SU-DHL-6 (cell line): ENCODE results near the gene PDCD6IP.

Experiments
- H2AFZ ChIP-seq: fragments of 200-600 bp; sonication (generic); 2 replicates; pipeline ENCODE4 v1.6.1; 2014; ENCODE audit warnings: low read depth, mild to moderate bottlenecking, moderate library complexity, mixed read lengths, antibody characterized with exemption, low read length; ENCODE audit not compliant: severe bottlenecking
- H3F3A ChIP-seq: fragments of 200-600 bp; shearing (Covaris generic); 2 replicates; pipeline ENCODE4 v1.6.0; 2016; ENCODE audit warnings: antibody characterized with exemption, mild to moderate bottlenecking; ENCODE audit not compliant: insufficient read depth
- H3K27ac ChIP-seq: fragments of 200-600 bp; sonication (generic); 2 replicates; pipeline ENCODE4 v1.5.1; 2016; ENCODE audit warnings: low read depth, mild to moderate bottlenecking, low read length, moderate library complexity, mixed read lengths
- H3K27me3 ChIP-seq: fragments of 200-600 bp; sonication (generic), shearing (Covaris generic); 2 replicates; pipeline ENCODE4 v1.6.0; 2014; ENCODE audit warnings: mild to moderate bottlenecking, low read length
- H3K36me3 ChIP-seq: fragments of 200-600 bp; sonication (generic); 2 replicates; pipeline ENCODE4 v1.6.1; 2014; ENCODE audit warnings: mild to moderate bottlenecking, low read length, mixed read lengths
- H3K4me2 ChIP-seq: fragments of 300-600, 200-600 bp; shearing (Covaris generic), sonication (generic); 2 replicates; pipeline ENCODE4 v1.6.0; 2014; ENCODE audit warnings: low read length, low read depth, mild to moderate bottlenecking; ENCODE audit not compliant: poor library complexity, severe bottlenecking
- H3K4me3 ChIP-seq: fragments of 200-600 bp; sonication (generic); 2 replicates; pipeline ENCODE4 v1.5.1; 2014; ENCODE audit warnings: antibody characterized with exemption, low read length, mild to moderate bottlenecking, mixed read lengths; ENCODE audit not compliant: insufficient read depth, poor library complexity, severe bottlenecking
- H3K79me2 ChIP-seq: fragments of 200-600 bp; sonication (generic); 2 replicates; pipeline ENCODE4 v1.6.1; 2014; ENCODE audit warnings: mild to moderate bottlenecking, low read length, moderate library complexity; ENCODE audit not compliant: insufficient read depth
- H3K9ac ChIP-seq: fragments of 200-600 bp; sonication (generic); 2 replicates; pipeline ENCODE4 v1.7.0; 2014; ENCODE audit warnings: mild to moderate bottlenecking, low read length
- H3K9me2 ChIP-seq: fragments of 200-600 bp; sonication (generic); replicated peaks from 2 replicates; pipeline ENCODE4 v1.6.1; 2014; ENCODE audit warnings: low read length; ENCODE audit not compliant: insufficient read depth
- H3K9me3 ChIP-seq: fragments of 200-600 bp; sonication (generic); 2 replicates; pipeline ENCODE4 v1.6.1; 2014; ENCODE audit warnings: low read length, mixed read lengths; ENCODE audit not compliant: insufficient read depth
- H4K20me1 ChIP-seq: fragments of 200-600 bp; sonication (generic); 2 replicates; pipeline ENCODE4 v1.6.1; 2014; ENCODE audit warnings: low read depth, mild to moderate bottlenecking, antibody characterized with exemption, low read length, moderate library complexity, mixed read lengths
- CTCF ChIP-seq: fragments of 200-600 bp; sonication (generic); IDR thresholded peaks from one replicate; pipeline ENCODE4 v1.5.1; 2017; ENCODE audit warnings: antibody characterized with exemption, mild to moderate bottlenecking, low read length, moderate library complexity; ENCODE audit not compliant: insufficient read depth, poor library complexity, severe bottlenecking
- EZH2phosphoT487 ChIP-seq: fragments of 200-600 bp; sonication (generic), shearing (Covaris generic); conservative IDR thresholded peaks from 2 replicates; pipeline ENCODE4 v1.6.1; 2018; ENCODE audit warnings: mild to moderate bottlenecking, antibody characterized with exemption, low read length, moderate library complexity, mixed read lengths

Gene PDCD6IP

DNA sequence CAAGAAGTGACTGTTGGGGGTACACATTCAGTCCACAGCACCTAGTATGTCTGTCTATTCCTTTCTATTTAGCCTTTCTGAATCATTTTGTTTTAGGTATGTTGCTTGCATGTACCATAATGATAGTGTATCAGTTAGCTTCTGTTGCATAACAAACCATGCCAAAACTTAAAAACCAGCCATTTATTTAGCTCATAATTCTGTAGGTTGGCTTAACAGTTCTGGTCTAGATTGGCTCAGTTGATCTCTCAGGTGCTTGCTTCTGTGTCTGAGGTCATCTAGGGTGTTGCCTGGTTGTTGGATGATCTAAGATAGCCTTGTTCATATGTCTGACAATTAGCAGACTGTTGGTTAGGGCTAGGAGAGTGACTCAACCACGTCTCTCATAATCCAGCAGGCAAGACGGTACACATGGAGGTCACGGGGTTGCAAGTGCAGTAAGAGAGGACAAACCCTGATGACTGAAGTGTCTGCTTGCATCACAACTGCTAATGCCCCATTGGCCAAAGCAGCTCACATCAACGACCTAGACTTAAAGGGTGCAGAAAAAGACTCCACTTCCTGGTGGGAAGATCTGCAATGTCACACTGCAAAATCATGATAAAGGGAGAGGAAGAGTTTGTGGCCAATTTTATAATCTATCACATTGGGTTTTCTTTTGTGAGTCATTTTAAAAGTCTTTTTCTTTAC lies 6.8 kb upstream of the PDCD6IP start:
- Histone ChIP-seq H3K4me2 (no peak overlapping the region), H2AFZ (no peak overlapping the region), H3K36me3 (no peaks in the 10 kb centered on the region), H3K4me3 (no peak overlapping the region), H3K9me3 (no peaks in the 10 kb centered on the region), H4K20me1 (no peaks in the 10 kb centered on the region), H3K9ac (no peak overlapping the region), H3F3A (no peaks in the 10 kb centered on the region), H3K27me3 (no peaks in the 10 kb centered on the region), H3K9me2 (no peaks in the 10 kb centered on the region), H3K79me2 (no peaks in the 10 kb centered on the region), H3K27ac (no peak overlapping the region)
- TF ChIP-seq EZH2phosphoT487 = no peak
- no peak for TF ChIP-seq CTCF

DNA sequence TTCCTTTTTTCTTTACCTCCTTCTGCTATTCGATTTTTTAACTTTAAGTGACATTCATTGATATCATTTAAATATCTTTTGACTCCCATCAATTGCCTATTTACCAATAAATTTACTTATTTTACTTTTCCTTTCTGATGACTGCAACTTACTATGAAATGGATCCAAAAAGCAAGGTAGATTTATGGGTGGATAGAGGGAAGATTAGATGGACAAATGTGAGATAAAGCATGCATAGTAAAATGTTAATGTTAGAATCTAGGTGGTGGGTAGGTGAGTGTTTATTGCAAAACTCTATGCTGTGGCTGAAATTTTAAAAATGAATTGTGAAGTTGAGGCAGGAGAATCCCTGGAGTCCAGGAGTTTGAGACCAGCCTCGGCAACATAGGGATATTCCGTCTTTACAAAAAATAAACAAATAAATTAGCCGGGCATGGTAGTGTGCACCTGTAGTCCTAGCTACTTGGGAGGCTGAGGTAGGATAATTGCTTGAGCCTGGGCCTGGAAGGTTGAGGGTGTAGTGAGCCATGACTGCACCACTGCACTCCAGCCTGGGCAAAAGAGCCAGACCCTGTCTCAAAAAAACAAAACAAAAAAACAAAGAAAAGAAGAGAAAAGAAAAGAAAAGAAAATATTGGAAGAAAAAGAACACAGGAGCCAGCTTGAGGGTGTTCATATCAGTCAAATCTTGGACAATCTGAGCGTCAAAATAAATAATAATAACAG lies 6.1 kb upstream of the PDCD6IP start:
- Histone ChIP-seq H3K4me2 (no peak overlapping the region), H3F3A (no peaks in the 10 kb centered on the region), H4K20me1 (no peaks in the 10 kb centered on the region), H3K79me2 (no peaks in the 10 kb centered on the region), H3K36me3 (no peaks in the 10 kb centered on the region), H2AFZ (no peak overlapping the region), H3K27ac (no peak overlapping the region), H3K4me3 (no peak overlapping the region), H3K27me3 (no peaks in the 10 kb centered on the region), H3K9me3 (no peaks in the 10 kb centered on the region), H3K9ac (no peak overlapping the region), H3K9me2 (no peaks in the 10 kb centered on the region)
- no peak for TF ChIP-seq CTCF
- TF ChIP-seq EZH2phosphoT487 = no peak

DNA sequence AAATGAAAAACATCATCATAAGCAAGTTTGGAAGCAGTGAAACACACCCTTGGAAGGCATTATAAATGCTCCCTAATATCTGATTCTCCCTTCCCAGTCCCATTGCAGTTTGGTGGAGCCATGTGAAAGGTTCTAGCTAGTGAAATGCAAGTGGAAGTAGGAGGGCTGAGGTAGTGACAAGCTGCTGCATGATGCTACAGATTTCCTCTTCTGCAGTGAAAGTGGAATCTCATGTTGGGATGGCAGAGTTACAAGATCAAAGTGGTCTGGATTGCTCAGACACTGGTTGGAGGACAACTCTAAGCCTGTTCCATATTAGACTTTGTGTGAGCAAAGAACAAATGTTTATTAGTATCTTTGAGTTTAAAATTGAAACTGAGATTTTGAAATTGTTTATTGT lies 3.3 kb upstream of the PDCD6IP start:
- Histone ChIP-seq H2AFZ (no peak overlapping the region), H3K9me3 (no peaks in the 10 kb centered on the region), H3K9me2 (no peaks in the 10 kb centered on the region), H3K9ac (no peak overlapping the region), H3K4me3 (no peak overlapping the region), H3K4me2 (no peak overlapping the region), H4K20me1 (no peaks in the 10 kb centered on the region; the same call in 1 of the 2 replicates), H3K36me3 (no peaks in the 10 kb centered on the region), H3K27ac (no peak overlapping the region), H3K27me3 (no peaks in the 10 kb centered on the region), H3K79me2 (peaks cover 15% of the 10 kb centered on the region), H3F3A (no peaks in the 10 kb centered on the region)
- no peak for TF ChIP-seq EZH2phosphoT487
- TF ChIP-seq CTCF = no peak
